Measurements from ENCODE around the gene UQCRHL.
"Not testable (repeated sequence)": the region's sequence is repeated elsewhere in the genome, so short reads cannot be mapped to it uniquely, and the experiment has no call there.

The UQCRHL gene

DNA sequence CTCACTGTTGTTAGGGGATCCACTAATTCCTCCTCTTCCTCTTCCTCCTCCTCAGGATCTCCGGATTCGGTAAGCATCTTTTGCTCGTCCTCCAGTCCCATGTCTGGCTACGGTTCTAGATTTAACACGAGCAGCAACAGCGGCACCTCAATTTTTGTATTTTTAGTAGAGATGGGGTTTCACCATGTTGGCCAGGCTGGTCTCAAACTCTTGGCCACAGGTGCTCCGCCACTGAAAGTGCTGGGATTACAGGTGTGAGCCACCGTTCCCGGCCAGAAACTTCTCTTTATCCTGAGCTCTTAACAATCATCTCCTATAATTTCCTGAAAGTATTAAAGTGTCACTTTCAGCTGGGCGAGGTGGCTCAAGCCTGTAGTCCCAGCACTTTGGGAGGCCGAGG, at the start of gene UQCRHL:
TSS of gene UQCRHL (minus strand) at position 101 of the 400 bp plus-strand sequence. CDS start at position 101, 0 bp downstream.
- DNase-seq = not testable (repeated sequence)

DNA sequence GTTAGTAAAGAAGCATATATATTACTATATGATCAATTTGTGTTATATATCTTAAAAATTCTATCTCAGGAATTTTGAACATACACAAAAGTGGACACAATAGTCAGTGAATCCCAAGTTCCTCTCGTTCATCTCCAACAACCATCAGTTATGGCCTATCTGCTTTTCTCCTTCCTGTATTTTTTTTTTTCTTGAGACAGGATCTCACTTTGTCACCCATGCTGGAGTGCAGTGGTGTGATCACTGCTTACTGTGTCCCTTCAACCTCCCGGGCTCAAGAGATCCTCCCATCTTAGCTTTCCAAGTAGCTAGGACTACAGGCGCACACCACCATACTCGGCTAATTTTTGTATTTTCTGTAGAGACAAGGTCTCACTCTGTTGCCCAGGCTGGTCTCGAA, 49.4 kb upstream of the UQCRHL start:
- no peak for DNase-seq

DNA sequence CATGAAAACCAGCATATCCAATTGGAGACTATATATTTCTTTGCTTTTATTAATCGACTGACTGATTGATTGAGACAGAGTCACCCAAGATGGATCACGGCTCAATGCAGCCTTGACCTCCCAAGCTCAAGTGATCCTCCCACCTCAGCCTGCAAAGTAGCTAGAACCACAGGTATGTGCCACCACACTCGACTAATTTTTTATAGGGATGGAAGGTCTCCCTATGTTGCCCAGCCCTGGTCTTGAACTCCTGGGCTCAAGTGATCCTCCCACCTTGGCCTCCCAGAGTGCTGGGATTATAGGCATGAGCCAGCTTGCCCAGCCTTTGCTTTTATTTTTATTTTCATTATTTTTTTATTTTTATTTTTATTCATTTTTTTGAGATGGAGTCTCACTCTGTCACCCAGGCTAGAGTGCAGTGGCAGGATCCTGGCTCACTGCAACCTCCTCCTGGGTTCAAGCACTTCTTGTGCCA, 45.4 kb upstream of the UQCRHL start:
- no peak for DNase-seq

DNA sequence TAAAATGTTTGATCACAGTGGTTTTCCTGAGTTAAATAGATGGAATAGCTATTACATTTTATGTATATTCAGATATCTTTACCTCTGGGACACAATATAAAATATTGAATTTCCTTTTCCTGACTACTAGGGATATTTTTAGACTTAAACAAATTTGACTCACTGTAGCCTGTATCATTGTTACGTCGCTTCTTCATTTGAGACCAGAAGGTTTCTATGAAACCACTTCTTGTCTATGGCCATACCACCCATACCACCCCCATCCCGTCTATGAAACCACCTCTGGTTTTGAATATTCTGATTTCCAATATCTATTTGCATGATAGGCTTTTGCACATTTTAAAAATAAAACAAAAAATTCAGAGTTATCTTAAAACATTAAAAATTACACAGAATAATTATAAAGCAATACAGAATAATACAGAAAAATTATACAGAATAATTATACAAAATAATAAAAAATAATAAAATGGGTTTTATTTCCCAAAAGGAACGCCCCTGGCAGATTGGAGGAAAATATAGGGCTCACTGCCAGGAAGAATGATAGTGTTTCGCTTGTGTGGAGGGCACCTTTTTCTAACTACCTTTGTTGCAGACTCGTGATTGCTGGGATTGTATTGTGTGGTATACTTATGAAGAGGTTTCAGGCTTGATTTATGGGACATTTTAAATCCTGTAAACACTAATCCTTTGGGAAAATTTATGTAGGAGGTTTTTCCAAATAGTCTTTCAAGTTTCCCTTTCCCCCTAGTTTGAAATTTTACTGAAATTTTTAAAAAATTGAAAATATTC, 44.8 kb upstream of the UQCRHL start:
- DNase-seq = peak; percentile 19

DNA sequence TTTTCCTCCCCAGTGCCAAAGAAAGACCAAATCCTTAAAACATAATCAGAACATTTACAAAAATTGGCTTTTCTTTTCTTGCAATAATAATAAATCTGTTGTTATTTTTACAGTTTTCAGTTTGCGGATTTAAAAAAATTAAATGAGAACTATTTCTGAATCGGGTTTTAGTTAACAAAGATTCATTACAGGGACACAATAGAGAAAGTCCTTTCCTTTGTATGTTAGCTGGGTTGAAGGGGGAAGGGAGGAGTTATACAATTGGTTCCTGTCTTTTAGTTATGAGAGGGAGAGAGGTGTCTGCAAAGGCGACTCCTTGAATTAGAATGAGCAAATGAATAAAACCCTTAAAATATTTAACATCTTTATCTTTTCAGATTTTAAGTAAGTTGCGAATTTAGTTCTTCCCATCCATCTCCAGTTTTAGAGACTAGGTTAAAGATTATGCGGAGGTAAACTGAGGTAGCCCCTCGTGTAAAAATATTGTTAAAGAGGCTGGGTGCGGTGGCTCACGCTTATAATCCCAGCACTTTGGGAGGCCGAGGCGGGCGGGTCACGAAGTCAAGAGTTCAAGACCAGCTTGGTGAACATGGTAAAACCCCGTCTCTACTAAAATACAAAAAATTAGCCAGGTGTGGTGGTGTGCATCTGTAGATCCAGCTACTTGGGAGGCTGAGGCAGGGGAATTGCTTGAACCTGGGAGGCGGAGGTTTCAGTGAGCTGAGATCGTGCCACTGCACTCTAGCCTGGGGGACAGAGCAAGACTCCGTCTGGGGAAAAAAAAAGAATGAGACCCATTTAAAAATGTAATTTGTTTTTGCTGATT, 44.0 kb upstream of the UQCRHL start:
- DNase-seq = no peak

DNA sequence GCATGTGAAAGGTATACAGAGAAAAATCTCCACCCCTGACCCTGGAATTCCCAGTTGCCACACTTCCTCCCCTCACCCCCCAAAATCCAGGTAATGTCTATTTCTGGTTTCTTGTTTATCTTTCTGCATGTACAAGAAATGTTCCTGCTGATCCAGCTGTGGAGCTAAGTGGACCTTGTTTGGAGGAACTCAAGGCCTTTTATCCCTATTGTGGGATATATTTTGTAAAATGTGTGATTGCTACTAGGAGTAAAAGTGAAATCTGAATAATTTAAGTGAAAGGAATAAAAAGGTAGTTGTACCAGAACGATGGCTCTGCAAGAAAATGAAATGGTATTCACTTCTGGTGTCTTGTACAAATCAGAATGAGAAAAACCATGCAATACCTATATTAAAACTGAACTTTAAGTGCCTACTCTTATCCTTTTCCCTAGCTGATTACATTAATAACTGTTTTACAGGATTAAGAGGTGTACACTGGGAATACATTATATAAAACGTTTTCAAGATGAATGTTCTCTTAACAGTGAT, 43.1 kb upstream of the UQCRHL start:
- DNase-seq = no peak

DNA sequence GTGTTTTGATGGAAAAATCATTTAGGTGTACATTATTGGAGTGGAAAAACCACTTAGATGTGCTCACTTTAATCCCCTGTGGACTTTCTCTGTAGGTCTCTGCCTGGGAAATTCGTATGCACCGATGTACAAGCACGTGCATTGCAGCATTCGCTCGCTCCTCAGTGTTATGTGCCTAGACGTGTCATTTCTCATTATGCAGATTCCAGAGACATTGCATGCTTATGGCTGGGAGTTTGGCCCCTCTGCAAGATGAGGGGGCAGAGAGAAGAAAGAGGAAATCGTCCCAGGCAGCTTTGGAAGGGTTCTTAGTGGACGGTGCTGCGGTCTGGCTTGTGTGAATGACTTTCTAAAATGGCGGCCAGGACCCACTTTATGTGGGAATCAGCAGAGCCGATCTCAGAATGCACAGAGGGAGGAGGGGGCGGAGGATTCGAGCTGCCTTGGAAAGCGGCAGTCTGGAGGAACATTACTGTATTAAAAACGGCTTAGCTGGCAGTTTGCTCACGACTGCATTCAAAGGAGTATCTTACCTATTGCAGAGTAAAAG, 42.4 kb upstream of the UQCRHL start:
- peak; percentile 64 for DNase-seq

DNA sequence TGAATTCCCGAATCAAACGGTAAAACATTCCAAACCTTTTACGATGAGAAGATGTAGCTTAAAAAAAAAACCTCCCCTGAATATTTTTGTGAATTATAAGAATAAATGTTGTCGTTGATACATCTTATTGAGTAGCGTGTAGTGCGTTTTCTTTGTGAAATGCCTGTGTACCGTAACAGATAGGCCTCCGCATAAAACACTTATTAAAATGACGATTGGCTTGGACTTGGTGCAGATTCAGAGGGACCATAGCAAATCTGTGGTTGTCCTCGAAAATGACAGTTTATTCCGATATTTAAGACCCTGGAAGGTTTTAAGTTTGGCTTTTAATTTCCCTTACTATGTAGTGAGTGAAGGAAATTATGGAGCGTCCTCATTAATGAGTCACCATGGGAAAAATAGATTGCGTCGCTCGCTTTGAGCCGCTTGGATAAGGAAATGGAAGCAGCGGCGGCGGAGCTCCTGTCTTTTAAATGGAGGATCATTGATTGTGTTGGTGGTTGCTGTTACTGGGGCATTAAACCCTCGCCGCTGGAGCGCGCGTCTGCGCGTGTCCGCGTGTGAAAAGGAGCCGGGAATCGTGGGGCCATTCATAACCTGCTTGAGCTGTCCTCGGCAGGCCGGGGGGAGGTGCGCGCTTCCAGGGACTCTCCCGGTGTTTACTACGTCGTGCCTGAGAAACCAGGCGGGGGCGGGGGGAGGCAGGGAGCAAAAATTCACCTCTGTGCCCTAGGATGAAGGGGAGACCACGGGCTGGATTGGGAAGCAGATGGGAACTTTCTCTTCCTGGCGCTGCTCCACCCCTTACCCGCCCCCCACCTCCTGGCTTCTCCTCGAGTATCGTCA, 41.7 kb upstream of the UQCRHL start:
- DNase-seq = peak; percentile 80

DNA sequence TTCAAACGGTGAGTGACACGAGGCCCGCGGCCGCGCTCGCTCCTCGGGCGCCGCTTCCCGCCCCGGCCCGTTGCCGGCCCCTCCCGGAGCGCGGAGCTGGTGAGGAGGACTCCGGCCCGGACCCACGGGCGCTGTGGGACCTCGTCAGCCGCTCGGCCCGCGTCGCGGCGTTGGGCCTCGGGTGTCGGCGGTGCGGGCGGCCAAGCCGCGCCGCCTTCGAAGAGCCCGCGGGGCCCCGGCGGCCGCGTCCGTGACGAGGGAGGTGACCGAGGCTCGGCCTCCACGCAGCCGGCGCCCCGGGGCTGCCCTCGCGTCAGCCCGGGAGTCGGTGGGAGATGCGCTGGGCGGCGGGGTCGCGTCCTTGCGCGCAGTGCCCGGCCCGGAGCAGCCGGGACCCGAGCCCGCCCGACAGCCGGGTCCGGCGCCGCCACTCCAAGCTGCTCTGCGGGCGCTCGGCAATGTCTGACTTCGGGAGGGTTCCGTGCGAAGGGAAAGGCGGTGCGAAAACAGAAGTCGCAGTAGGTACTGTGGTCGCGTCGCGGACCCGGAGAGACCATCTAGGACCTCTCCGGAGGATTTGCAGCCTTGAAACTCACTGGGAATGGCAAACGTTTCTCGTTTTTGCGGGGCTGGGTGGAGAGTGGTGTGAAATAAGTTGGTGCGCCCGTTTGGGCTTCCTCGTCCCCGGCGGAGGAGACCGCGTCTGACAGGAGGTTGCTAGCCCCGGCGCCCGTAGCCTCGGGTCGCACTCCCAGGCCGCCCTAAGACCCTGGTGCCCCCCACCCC, 40.9 kb upstream of the UQCRHL start:
- DNase-seq = peak; percentile 63

DNA sequence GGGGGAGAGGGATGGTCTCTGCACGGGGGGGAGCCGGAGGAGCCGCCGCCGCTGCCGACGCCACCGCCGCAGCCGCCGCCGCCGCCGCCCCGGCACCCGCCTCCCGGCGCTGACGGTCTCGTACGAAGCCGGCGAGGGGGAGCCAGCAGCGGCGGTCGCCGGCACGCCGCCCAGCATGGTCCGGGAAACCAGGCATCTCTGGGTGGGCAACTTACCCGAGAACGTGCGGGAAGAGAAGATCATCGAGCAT, 40.4 kb upstream of the UQCRHL start:
- DNase-seq = no peak

DNA sequence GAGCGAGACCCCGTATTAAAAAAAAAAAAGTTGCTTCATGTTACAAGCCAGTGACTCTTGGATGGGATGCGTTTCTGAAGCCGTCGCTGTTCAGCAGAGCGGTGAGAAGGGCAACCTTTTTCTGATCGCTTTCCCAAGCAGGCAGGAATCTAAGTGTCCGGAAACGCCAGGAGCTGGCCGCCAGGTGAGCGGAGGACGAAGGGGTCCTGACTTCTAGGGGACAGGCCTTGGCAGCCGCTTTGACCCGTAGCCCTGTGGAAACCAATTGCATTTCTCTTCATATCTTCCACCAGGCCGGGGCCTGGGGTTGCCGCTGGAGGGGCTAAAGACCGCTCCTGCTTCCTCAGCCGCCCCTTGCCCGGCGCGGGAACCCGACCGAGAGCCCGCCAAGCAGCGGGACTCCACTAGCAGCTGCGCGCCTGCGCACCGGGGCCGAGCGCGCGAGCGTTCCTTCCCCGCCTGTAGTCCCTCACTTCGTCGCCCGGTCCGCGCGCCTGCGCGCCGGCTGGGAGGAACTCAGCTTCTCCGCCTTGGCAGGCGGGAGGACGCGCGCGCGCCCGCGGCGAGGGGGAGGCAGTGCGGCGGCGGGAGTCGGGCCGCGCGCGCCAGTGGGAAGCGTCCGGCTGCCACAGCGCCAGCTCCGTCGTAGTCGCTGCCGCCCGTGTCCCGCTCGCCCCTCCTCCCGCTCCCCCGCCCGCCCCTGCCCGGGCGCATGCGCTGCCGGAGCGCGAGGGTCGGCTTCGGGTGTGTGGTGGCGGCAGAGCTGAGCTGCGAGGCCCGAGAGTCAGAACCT, 39.8 kb upstream of the UQCRHL start, which contains the start of gene SPEN:
TSS of gene SPEN (plus strand) at position 608 of the 793 bp plus-strand sequence. CDS start 361 bp downstream, outside the sequence.
- DNase-seq = peak; percentile 98

DNA sequence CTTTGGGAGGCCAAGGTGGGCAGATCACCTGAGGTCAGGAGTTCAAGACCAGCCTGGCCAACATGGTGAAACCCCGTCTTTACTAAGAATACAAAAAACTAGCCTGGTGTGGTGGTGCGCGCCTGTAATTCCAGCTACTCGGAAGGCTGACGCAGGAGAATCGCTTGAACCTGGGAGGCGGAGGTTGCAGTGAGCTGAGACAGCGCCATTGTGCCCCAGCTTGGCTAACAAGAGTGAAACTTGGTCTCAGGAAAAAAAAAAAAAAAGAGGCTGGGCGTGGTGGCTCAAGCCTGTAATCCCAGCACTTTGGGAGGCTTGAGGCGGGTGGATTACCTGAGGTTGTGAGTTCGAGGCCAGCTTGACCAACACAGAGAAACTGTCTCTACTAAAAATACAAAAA, 38.6 kb upstream of the UQCRHL start:
- not testable (repeated sequence) for DNase-seq

DNA sequence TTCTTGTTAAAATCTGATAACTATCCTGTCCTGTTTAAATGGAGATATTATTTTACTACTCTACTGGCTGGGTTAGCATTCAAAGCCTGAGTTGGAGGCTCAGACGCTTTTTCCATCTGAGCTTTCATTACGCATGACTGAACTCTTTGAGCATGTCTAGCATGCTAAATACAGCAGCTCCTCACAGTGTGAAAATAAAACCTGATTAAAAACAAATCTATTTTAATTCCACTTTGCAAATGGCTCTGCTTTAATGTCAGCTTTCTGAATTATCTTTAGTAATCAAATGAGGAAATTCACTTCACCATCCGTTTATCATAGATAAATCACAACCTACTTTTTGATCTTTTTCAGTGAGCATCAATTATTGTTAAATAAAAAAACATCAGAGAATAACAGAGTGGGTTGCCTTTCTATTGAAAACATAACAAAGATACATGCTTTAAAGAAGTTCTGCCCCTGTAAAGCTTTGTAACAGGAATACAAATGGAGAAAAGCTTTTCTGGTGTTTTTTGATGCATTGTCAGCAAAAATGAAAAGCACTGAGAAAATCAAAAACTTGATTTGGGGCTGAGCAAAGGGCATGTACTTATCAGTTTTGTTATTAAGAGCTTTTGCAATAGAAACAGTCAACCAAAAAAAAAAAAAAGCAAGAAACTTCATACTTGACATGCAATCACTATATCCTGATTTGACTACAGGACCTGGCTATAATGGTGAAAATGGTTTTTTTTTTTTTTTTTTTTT, 36.5 kb upstream of the UQCRHL start:
- DNase-seq = no peak

DNA sequence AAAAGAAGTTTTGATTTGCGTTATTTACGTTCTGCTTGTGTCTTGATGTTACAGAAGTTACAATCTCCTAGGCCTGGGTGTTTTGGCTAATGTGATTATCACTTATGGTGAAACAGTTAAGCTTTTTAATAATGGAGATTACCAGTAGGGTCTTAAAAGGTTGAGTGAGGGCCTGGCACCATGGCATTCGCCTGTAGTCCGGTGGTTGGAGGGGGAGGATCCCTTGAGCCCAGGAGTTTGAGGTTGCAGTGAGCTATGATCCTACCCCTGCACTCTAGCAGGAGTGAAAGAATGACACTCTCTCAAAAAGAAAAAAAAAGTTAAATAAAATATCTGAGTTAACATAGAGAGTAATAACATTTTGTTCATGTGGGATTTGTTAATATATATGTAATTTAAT, 31.3 kb upstream of the UQCRHL start:
- no peak for DNase-seq

DNA sequence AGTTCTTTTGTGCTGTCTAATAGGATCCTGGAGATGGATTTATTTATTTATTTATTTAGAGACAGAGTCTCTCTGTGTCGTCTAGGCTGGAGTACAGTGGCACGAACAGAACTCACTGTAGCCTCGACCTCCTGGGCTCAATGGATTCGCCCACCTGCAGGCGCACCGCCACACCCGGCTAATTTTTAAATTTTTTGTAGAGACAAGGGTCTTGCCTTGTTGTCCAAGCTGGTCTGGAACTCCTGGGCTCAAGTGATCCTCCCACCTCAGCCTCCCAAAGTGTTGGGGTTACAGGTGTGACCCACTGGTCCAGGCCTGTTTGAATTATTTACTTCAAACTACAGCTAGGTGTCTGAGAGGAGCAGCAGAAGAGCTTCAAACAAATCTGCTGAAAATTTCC, 30.5 kb upstream of the UQCRHL start:
- no peak for DNase-seq

DNA sequence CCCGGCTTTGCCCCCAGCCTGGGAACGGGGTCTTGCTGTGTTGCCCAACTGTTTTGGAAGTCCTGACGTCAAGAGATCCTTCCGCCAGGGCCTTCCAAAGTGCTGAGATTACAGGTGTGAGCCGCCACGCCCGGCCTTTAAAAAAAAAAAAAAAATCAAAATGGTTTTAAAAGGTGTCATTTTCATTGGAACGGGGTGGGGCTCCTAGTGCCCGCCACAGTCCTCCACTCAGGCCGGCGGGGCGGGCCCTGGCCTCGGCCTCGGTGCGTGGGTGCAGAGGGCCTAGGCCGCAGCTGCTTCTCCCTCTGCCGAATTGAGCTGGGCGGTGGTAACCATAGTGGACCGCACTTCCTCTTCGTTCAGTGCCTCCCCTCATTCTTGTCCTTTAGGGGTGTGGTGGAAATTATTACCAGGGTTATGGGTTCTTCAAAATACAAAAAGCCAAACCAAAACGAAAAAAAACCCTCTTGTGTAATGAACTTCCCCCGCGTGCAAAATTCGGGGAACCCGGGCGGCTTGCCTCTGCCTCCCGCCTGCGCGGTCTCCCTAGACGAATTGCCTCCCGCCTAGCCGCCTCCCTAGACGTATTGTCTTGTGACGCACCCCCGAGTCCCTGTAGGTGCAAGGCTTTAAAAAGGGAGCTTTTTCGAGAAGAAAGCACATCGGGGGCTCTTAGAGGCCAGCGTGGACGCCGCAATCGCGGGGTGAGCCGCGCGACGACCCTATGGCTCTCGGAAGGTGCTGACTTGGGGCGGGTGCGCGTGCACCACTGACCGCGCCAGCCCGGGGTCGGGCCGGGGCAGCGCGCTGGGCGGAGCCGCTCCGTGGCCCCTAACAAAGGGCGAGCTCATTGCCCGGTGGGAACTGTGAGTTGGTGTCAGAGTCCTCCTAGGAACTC, 29.6 kb upstream of the UQCRHL start:
- peak; percentile 69 for DNase-seq

DNA sequence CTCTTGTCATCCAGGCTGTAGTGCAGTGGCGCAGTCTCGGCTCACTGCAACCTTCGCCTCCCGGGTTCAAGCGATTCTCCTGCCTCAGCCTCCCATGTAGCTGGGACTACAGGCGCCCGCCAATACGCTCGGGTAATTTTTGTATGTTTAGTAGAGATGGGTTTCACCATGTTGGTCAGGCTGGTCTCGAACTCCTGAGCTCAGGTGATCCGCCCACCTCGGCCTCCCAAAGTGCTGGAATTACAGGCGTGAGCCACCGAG, 29.0 kb upstream of the UQCRHL start:
- not testable (repeated sequence) for DNase-seq

DNA sequence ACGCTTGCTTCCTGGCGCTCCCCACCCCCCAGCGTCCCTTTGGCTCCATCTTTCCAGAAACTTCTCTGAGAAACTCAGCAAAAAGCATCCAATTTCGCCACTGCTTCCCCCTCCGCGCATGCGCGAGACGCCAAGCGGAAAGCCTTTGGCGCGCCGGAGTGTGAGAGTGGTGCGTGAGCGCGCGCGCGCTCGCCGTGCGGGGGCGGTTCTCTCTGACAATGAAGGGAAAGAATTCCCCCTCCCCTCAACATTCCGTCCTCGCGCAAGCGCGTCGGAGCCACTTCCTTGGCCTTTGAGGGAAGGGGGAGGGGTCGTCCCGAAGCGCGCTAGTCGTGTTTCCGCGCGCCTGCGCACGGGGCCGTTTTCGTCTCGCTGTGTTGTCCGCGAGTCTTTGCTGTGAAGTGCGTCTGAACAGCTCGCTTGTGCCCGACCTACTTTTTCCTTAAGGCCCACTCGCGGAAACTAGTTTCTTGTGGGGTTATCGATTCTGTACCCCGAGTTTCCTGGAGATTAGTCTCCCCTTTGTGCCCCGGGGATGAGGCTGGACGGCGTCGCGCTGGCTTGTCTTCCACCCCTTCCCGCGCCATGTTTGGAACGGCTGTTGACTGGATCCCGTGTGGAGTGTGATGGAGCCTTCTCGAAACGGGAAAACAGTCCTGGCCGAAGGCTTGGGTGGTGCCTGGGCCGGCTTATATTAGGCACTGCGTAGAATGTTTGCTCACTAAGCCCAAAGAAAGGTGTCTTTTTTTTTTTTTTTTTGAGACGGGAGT, 28.5 kb upstream of the UQCRHL start:
- DNase-seq = peak; percentile 100
